Right renal cortex interstitium (tissue), 3 donors: ENCODE data around the gene MYADML2. TPM values are rescaled to one million over a fixed set of nuclear protein-coding genes. Genes with fewer than 3 reads are reported as not detected.

Source experiments
- DNase-seq, 3 donors: peaks; one replicate each; pipeline ENCODE4 v3.0.0-alpha.2; 2013; ENCODE audit warnings: low read depth in 3 of 3, low spot score in 2 of 3
- polyA plus RNA-seq, 3 donors: library from polyadenylated mRNA; unstranded; fragments of 120-200 nt; gene quantifications; one replicate each; pipeline ENCODE4 v1.2.1, GENCODE V29; 2013; ENCODE audit not compliant: insufficient read length in 3 of 3

MYADML2 gene
- polyA plus RNA-seq, 3 donors = 0.07 to 0.08 TPM; not detected in 1

- DNase-seq = no peak
Measured at GRCh38 chr17:81901167-81902022, 45.6 kb downstream of the MYADML2 start.

DNA sequence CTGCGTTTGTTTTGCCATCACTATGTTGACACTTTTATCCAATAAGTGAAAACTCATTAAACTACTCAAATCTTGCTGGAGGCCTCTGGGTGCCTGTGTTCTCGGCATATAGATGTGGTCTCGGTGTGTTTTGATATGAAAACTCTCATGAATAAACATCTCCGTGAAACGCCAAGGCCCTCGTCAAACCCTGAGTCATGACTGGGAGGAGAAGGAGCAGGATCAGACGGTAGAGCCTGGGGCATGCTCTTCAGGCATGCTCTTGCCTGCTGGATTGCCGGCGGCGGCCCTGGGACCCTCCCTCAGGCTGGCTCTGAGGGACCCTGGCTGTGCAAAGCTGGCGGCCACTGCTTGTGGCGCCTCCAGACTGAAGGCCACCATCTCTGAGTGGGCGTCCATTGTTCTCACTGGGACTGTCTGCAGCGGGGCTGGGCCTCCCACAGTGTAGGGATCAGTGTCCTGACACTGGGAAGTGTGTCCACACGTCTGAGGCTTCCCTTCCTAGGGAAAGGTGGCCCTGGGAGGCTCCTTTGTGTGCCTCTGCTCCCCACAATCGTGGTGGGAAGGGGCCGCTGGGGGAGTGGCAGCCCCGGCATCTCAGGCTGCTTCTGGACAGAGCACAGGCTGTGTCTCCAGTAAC, 46.7 kb downstream of the MYADML2 start:
- no peak for DNase-seq

GRCh38 chr17:81899514-81900166, 47.4 kb downstream of the MYADML2 start:
- no peak for DNase-seq

GRCh38 chr17:81898885-81899284, 48.1 kb downstream of the MYADML2 start:
- no peak for DNase-seq

DNA sequence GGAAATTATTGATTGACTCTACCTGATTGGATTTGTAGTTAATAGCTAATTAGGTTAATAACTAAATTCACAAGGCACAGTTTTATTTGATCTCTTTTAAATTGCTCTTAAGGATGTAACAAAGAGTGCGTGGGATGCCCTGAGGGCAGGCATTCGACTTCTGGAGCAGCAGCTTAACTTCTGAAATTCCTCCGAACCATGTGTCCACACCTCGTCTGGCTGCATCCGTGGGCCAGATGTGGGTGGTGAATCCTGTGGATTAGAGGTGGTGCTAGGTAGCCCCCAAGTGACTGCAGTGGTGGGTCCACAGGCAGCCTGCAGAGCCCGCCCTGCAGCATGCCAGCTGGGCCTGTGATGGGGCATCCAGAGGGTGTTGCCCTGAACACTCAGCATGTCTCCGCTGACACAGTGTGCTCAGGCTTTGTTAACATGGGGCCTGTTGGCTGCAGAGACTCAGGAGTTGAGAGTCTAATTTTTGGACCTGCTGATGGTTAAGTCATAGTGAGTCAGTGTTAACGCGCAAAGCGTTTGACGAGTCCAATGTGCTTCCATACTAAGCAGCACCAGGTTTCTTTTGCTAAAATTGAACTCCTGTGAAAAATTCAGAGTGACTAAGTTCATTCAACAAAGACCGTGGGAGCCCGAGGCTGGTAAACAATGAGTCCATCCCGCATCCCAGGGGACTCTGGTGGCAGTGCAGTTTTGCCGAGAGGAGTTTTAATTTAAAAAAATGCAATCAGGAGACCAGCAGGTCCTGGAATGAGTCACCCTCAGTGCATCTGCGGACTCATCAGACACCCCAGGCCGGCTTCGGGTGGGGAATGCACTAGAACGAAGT, 48.8 kb downstream of the MYADML2 start:
- no peak for DNase-seq

- no peak for DNase-seq
Measured at GRCh38 chr17:81895400-81895799, 51.6 kb downstream of the MYADML2 start.

GRCh38 chr17:81891303-81891552, 55.8 kb downstream of the MYADML2 start:
- no peak for DNase-seq

DNA sequence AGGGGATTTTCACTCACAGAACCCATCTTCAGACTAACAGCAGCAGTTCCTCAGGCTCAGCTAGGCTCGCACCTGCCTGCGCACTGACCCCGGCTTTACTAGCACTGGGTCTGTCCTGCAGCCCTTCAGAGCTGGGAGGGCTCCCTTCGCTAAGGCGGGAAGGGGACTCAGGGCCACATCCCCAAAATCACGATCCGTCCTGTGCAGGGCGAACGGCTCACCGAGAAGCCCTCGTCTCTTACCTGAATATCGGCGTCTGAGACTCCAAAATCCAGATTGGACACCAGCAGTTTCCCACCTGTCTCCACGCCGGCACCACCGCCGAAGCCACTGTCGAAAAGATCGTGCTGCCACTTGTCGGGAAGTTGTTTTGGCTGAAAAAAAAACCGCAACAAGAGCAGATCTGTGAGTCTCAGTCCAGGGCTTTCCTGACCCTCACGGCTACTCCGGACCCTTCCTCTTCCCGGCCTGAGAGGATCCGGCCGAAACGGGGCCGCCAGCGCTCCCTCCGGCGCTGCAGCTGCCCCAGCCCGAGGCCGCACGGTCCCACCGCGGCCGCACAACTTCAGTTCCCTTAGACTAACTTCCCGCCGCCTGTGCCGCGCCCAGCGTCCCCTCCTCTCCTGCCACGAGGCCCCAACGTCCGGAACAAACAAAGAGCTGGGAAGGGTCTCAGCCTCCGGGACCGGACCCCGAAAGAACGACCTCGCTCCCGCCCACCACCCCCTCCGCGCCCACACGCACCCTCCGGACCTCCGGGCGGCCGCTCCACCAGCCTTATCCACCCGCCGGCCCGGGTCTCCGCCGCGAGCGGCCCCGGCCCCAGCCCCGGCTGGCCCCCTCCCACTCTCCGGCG, 56.4 kb downstream of the MYADML2 start:
- no peak for DNase-seq

Other genes with a start within 250 kb of the MYADML2 start
- 10 to 100 TPM; 38.3 to 44.0 (median 43.9) TPM for gene MRPL12, start 243.9 kb downstream of the MYADML2 start, polyA plus RNA-seq
- gene SLC25A10, start 234.9 kb downstream of the MYADML2 start, polyA plus RNA-seq = 10 to 100 TPM; 10.7 to 13.9 (median 11.3) TPM
- 1 to 10 TPM; 5.7 to 8.3 (median 7.6) TPM for gene GCGR, start 143.1 kb downstream of the MYADML2 start, polyA plus RNA-seq
- gene MCRIP1, start 113.9 kb downstream of the MYADML2 start, polyA plus RNA-seq = 10 to 100 TPM; 60.4 to 76.8 (median 65.9) TPM
- gene PPP1R27, start 112.2 kb downstream of the MYADML2 start, polyA plus RNA-seq = under 1 TPM in 2 of 3 donors, not detected in 1; 0.17 to 0.26 TPM
- 100 to 1,000 TPM; 445 to 458 (median 450) TPM for gene P4HB, start 86.7 kb downstream of the MYADML2 start, polyA plus RNA-seq
- 100 to 1,000 TPM; 132 to 153 (median 145) TPM for gene ARHGDIA, start 75.9 kb downstream of the MYADML2 start, polyA plus RNA-seq
- gene ALYREF, start 55.6 kb downstream of the MYADML2 start, polyA plus RNA-seq = 10 to 100 TPM; 67.4 to 69.3 (median 68.9) TPM
- gene ANAPC11, start 55.5 kb downstream of the MYADML2 start, polyA plus RNA-seq = 10 to 100 TPM; 58.0 to 86.9 (median 77.8) TPM
- gene NPB, start 45.0 kb downstream of the MYADML2 start, polyA plus RNA-seq = 1 to 10 TPM in 2 of 3 donors, under 1 TPM in 1; 0.96 to 1.4 (median 1.1) TPM
- gene PCYT2, start 35.8 kb downstream of the MYADML2 start, polyA plus RNA-seq = 10 to 100 TPM; 45.8 to 49.9 (median 47.7) TPM
- 10 to 100 TPM in 1 of 3 donors, 1 to 10 TPM in 2; 8.6 to 10.3 (median 10.0) TPM for gene SIRT7, start 29.1 kb downstream of the MYADML2 start, polyA plus RNA-seq
- 10 to 100 TPM; 10.4 to 12.3 (median 11.9) TPM for gene MAFG, start 19.5 kb downstream of the MYADML2 start, polyA plus RNA-seq
- 10 to 100 TPM; 21.5 to 24.1 (median 23.1) TPM for gene PYCR1, start 9.9 kb downstream of the MYADML2 start, polyA plus RNA-seq
- gene NOTUM, start 14.0 kb upstream of the MYADML2 start, polyA plus RNA-seq = 1 to 10 TPM; 1.3 to 2.1 (median 2.0) TPM
- gene ASPSCR1, start 30.4 kb upstream of the MYADML2 start, polyA plus RNA-seq = 10 to 100 TPM; 19.1 to 23.3 (median 19.8) TPM
- gene CENPX, start 75.6 kb upstream of the MYADML2 start, polyA plus RNA-seq = 10 to 100 TPM; 36.0 to 39.1 (median 38.3) TPM
- gene LRRC45, start 76.1 kb upstream of the MYADML2 start, polyA plus RNA-seq = 10 to 100 TPM; 11.0 to 12.9 (median 11.9) TPM
- 1 to 10 TPM; 8.2 to 9.3 (median 8.2) TPM for gene RAC3, start 84.4 kb upstream of the MYADML2 start, polyA plus RNA-seq
- 10 to 100 TPM; 79.3 to 90.0 (median 89.4) TPM for gene DCXR, start 90.5 kb upstream of the MYADML2 start, polyA plus RNA-seq
- 10 to 100 TPM; 34.4 to 35.7 (median 34.4) TPM for gene RFNG, start 104.6 kb upstream of the MYADML2 start, polyA plus RNA-seq
- gene GPS1, start 104.7 kb upstream of the MYADML2 start, polyA plus RNA-seq = 100 to 1,000 TPM in 2 of 3 donors, 10 to 100 TPM in 1; 96.7 to 104 (median 103) TPM
- 10 to 100 TPM; 61.6 to 70.0 (median 67.7) TPM for gene DUS1L, start 118.6 kb upstream of the MYADML2 start, polyA plus RNA-seq
- 10 to 100 TPM; 26.6 to 34.2 (median 26.6) TPM for gene FASN, start 151.0 kb upstream of the MYADML2 start, polyA plus RNA-seq